Naive thymus-derived CD4-positive, alpha-beta T cell (primary cell): ENCODE results near the gene EYS. TPM values are rescaled to one million over a fixed set of nuclear protein-coding genes. Genes with fewer than 3 reads are reported as not detected.

Source experiments
- ATAC-seq: fragments of 150-1000 bp; cut with Tn5 transposase; 2 replicates; pipeline ENCODE4 v1.10.0; 2021; ENCODE audit warnings: mild to moderate bottlenecking, moderate library complexity
- CTCF ChIA-PET: fragments of 350-600 bp; sonication (Branson Sonifier 250); formaldehyde crosslinking; loops from one replicate; lab custom pipeline; 2021; ENCODE audit warnings: antibody characterized with exemption; lab: Charles Lee
- POLR2A ChIA-PET: fragments of 350-600 bp; sonication (Branson Sonifier 250); formaldehyde crosslinking; loops from one replicate; lab custom pipeline; 2021; ENCODE audit warnings: antibody characterized with exemption, inconsistent platforms; lab: Charles Lee
- DNase-seq, 9 donors: peaks; one replicate each; pipeline versions ENCODE4 v3.0.0 to v3.0.0-alpha.2; 2020 to 2022; ENCODE audit warnings: mixed read lengths in 1 of 9
- H3K27ac ChIP-seq: one replicate; pipeline ENCODE4 v1.7.0; 2013; ENCODE audit warnings: mild to moderate bottlenecking, low read depth, low read length, moderate library complexity
- H3K27me3 ChIP-seq, 2 donors: one replicate each; pipeline ENCODE4 v1.7.0; 2013; ENCODE audit warnings: low read length in 2 of 2, mild to moderate bottlenecking in 2 of 2, moderate library complexity in 2 of 2; ENCODE audit not compliant: control insufficient read depth in 2 of 2, insufficient read depth in 2 of 2
- H3K36me3 ChIP-seq, 3 experiments: 1 replicate in 2 of 3; 2 replicates in 1 of 3; pipeline ENCODE4 v1.7.0; 2013; ENCODE audit warnings: low read length in 3 of 3, mild to moderate bottlenecking in 3 of 3, moderate library complexity in 1 of 3; ENCODE audit not compliant: insufficient read depth in 3 of 3, control insufficient read depth in 2 of 3
- H3K4me1 ChIP-seq, 2 donors: one replicate each; pipeline ENCODE4 v1.7.0; 2013; ENCODE audit warnings: low read length in 2 of 2, mild to moderate bottlenecking in 2 of 2, moderate library complexity in 1 of 2; ENCODE audit not compliant: control insufficient read depth in 2 of 2, insufficient read depth in 2 of 2
- H3K4me3 ChIP-seq: 2 replicates; pipeline ENCODE4 v1.7.0; 2013; ENCODE audit warnings: mild to moderate bottlenecking, low read length
- H3K9me3 ChIP-seq, 3 experiments: 1 replicate in 2 of 3; 2 replicates in 1 of 3; pipeline ENCODE4 v1.7.0; 2013; ENCODE audit warnings: low read length in 3 of 3; ENCODE audit not compliant: control insufficient read depth in 2 of 3
- H3K27ac Mint-ChIP-seq, 9 donors: one replicate each; pipeline ENCODE4 v1.8.0; 2020 to 2022; ENCODE audit warnings: mixed read lengths in 9 of 9, mild to moderate bottlenecking in 8 of 9, moderate library complexity in 5 of 9, inconsistent platforms in 2 of 9
- H3K27me3 Mint-ChIP-seq, 5 donors: one replicate each; pipeline ENCODE4 v1.8.0; 2021 to 2022; ENCODE audit warnings: mixed read lengths in 5 of 5, mild to moderate bottlenecking in 1 of 5
- H3K36me3 Mint-ChIP-seq, 5 donors: one replicate each; pipeline ENCODE4 v1.8.0; 2020 to 2022; ENCODE audit warnings: mixed read lengths in 5 of 5, mild to moderate bottlenecking in 3 of 5, inconsistent platforms in 1 of 5
- H3K4me1 Mint-ChIP-seq, 7 donors: one replicate each; pipeline ENCODE4 v1.8.0; 2020 to 2022; ENCODE audit warnings: mixed read lengths in 7 of 7, mild to moderate bottlenecking in 3 of 7, inconsistent platforms in 1 of 7
- H3K4me3 Mint-ChIP-seq, 10 donors: one replicate each; pipeline ENCODE4 v1.8.0; 2020 to 2022; ENCODE audit warnings: mild to moderate bottlenecking in 10 of 10, mixed read lengths in 10 of 10, moderate library complexity in 6 of 10, inconsistent platforms in 2 of 10
- H3K9me3 Mint-ChIP-seq, 11 donors: one replicate each; pipeline ENCODE4 v1.8.0; 2020 to 2022; ENCODE audit warnings: mixed read lengths in 11 of 11, mild to moderate bottlenecking in 4 of 11, inconsistent platforms in 1 of 11, moderate library complexity in 1 of 11
- intact Hi-C, 2 donors: fragments of 100-400 bp; cut with micrococcal nuclease; formaldehyde crosslinking; loops; one replicate each; pipeline ENCODE4 v1.15.1; 2023
- polyA plus RNA-seq, 2 donors: library from polyadenylated mRNA; unstranded; fragments of 300-500 nt; fragmentation: Illumina TruSeq; gene quantifications; one replicate each; pipeline ENCODE4 v1.2.3, GENCODE V29; 2021
- total RNA-seq, 6 experiments: library from RNA in 5 of 6; stranded (reverse) in 5 of 6; gene quantifications; 1 replicate in 5 of 6; 2 replicates in 1 of 6; pipeline ENCODE4 v1.2.3 and lab custom pipeline; 2021 to 2026

Gene EYS
- total and polyA plus RNA-seq, 7 experiments from 2014 or later = 0.07 to 0.21 (median 0.13) TPM; not detected in 4

DNA sequence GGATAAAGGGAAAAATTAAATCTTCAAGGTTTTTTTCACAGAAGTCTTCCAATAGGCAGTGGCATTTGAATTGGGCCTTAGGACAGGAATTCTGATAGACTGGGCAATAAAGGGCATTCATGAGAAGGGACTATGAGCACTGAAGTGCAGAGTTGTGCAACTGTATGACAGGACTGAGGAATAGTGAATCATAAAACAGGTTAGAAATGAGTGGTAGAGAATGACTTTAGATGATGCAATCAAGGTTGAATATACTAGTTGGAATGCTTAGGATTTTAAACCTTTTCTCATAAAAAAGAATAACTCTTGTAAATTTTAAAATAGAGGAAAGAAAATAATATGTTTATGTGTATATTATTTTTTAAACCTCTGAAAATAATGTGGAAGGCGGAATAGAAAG lies 1126.7 kb downstream of the EYS start:
- H3K4me1 ChIP-seq = no peaks in the 10 kb centered on the region
- POLR2A ChIA-PET = no interaction called here
- ATAC-seq (no peak), DNase-seq (no peak)
- Mint-ChIP-seq H3K27me3 (no peaks in the 10 kb centered on the region), H3K27ac (no peak overlapping the region), H3K4me3 (no peak overlapping the region), H3K9me3 (peaks cover 0 to 10% (median 4%) of the 10 kb centered on the region in 11 donors), H3K36me3 (no peaks in the 10 kb centered on the region), H3K4me1 (no peaks in the 10 kb centered on the region)
- no peak overlapping the region for H3K4me3 ChIP-seq
- CTCF ChIA-PET = no interaction called here
- intact Hi-C loops = no loop called here
- no peak overlapping the region for H3K27ac ChIP-seq
- no peaks in the 10 kb centered on the region for H3K36me3 ChIP-seq
- peaks cover 0 to 3% (median 0%) of the 10 kb centered on the region in 3 experiments for H3K9me3 ChIP-seq
- no peaks in the 10 kb centered on the region for H3K27me3 ChIP-seq

DNA sequence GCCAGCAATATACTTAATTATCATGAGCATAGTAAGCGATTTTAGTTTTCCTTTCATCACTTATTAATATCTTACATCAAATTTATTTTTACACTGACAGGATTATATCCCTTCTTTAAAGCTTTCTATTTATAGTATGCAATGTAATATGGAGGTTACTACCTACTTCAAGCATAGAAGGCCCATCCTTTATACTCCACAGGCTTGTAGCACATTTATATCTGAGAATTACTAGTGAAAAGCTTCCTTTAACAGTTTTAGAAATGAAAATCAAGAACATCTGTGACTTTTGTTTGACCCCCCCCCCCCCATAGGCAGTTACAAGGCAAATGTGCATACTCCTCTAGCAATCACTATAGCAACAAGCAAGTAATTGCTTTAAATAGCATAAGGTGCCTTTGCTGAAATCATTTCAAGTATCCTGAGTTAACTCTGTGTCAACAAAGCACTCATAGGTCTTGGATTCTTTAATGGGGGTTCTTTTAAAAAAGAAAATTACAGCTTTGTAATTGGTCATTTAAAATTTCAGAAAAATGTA lies 1153.7 kb downstream of the EYS start:
- Histone ChIP-seq H3K4me3 (no peak overlapping the region), H3K36me3 (no peaks in the 10 kb centered on the region), H3K27ac (no peak overlapping the region), H3K9me3 (no peaks in the 10 kb centered on the region), H3K27me3 (no peaks in the 10 kb centered on the region), H3K4me1 (no peaks in the 10 kb centered on the region)
- ChIA-PET POLR2A (no interaction called here), CTCF (no interaction called here)
- no peak for ATAC-seq
- Mint-ChIP-seq H3K4me1 (no peaks in the 10 kb centered on the region), H3K4me3 (no peak overlapping the region), H3K9me3 (peaks cover 0 to 20% (median 6%) of the 10 kb centered on the region in 11 donors), H3K27me3 (no peaks in the 10 kb centered on the region), H3K36me3 (no peaks in the 10 kb centered on the region), H3K27ac (no peak overlapping the region)
- intact Hi-C loops = no loop called here
- DNase-seq = no peak

DNA sequence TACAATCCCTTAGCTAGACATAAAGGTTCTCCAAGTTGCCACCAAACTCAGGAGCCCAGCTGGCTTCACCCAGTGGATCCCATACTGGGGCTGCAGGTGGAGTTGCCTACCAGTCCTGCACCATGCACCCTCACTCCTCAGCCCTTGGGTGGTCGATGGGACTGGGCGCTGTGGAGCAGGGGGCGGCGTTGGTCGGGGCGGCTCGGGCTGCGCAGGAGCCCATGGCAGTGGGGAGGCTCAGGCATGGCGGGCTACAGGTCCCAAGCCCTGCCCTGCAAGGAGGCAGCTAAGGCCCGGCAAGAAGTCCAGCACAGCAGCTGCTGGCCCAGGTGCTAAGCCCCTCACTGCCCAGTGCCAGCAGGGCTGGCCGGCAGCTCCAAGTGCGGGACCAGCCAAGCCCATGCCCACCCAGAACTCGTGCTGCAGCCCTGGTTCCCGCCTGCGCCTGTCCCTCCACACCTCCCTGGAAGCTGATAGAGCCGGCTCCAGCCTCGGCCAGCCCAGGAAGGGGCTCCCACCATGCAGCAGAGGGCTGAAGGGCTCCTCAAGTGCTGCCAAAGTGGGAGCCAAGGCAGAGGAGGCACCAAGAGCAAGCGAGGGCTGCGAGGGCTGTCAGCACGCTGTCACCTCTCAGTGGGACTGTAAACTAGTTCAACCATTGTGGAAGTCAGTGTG lies 1159.3 kb downstream of the EYS start:
- no peaks in the 10 kb centered on the region for H3K36me3 Mint-ChIP-seq
- CTCF ChIA-PET = no interaction called here
- peaks cover 0 to 31% (median 7%) of the 10 kb centered on the region in 11 donors for H3K9me3 Mint-ChIP-seq
- H3K4me1 Mint-ChIP-seq = no peaks in the 10 kb centered on the region
- H3K9me3 ChIP-seq = no peaks in the 10 kb centered on the region
- H3K27ac ChIP-seq = no peak overlapping the region
- POLR2A ChIA-PET = no interaction called here
- no peak overlapping the region for H3K27ac Mint-ChIP-seq
- no peak for DNase-seq
- H3K4me3 Mint-ChIP-seq = no peak overlapping the region
- no peaks in the 10 kb centered on the region for H3K4me1 ChIP-seq
- ATAC-seq = no peak
- H3K27me3 ChIP-seq = no peaks in the 10 kb centered on the region
- no peak overlapping the region for H3K4me3 ChIP-seq
- no peaks in the 10 kb centered on the region for H3K36me3 ChIP-seq
- intact Hi-C loops = no loop called here
- no peaks in the 10 kb centered on the region for H3K27me3 Mint-ChIP-seq

DNA sequence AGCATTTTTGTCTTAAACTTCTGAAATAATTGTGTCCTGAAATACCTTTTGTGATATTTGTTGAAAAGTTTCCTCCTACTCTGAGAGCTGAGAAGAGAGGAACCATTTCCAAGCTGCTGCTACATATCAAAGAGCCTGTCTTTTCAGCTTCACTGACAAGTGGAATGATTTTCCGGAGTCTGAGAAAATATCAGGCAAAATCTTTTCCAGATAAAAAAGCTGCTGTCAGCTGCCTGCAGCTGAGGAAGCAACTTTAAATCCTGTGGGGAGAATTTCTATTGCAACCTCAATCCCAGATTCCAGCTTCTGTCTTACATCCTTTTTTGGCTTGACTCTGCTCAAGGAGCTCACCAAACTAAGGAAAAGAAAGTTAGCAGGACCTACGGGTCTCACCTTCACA lies 1167.1 kb downstream of the EYS start:
- H3K27me3 Mint-ChIP-seq = no peaks in the 10 kb centered on the region
- ChIA-PET POLR2A (no interaction called here), CTCF (no interaction called here)
- Histone ChIP-seq H3K27ac (no peak overlapping the region), H3K4me3 (no peak overlapping the region), H3K27me3 (no peaks in the 10 kb centered on the region), H3K4me1 (no peaks in the 10 kb centered on the region), H3K36me3 (no peaks in the 10 kb centered on the region), H3K9me3 (no peaks in the 10 kb centered on the region)
- no peaks in the 10 kb centered on the region for H3K36me3 Mint-ChIP-seq
- DNase-seq (no peak), ATAC-seq (no peak)
- intact Hi-C loops = no loop called here
- H3K9me3 Mint-ChIP-seq = peaks cover 2 to 23% (median 6%) of the 10 kb centered on the region in 11 donors
- H3K4me1 Mint-ChIP-seq = no peaks in the 10 kb centered on the region
- H3K27ac Mint-ChIP-seq = no peak overlapping the region
- H3K4me3 Mint-ChIP-seq = no peak overlapping the region

- H3K36me3 Mint-ChIP-seq = no peaks in the 10 kb centered on the region
- Histone ChIP-seq H3K36me3 (no peaks in the 10 kb centered on the region), H3K4me1 (no peaks in the 10 kb centered on the region), H3K27ac (no peak overlapping the region), H3K27me3 (no peaks in the 10 kb centered on the region), H3K4me3 (no peak overlapping the region), H3K9me3 (no peaks in the 10 kb centered on the region)
- no peak overlapping the region for H3K4me3 Mint-ChIP-seq
- ChIA-PET POLR2A (no interaction called here), CTCF (no interaction called here)
- H3K4me1 Mint-ChIP-seq = no peaks in the 10 kb centered on the region
- DNase-seq (no peak), ATAC-seq (no peak)
- no peaks in the 10 kb centered on the region for H3K27me3 Mint-ChIP-seq
- no peak overlapping the region for H3K27ac Mint-ChIP-seq
- intact Hi-C loops = no loop called here
- peaks cover 0 to 23% (median 5%) of the 10 kb centered on the region in 11 donors for H3K9me3 Mint-ChIP-seq
These were observed 1168.3 kb downstream of the EYS start for GRCh38 chr6:64538722-64539121.

DNA sequence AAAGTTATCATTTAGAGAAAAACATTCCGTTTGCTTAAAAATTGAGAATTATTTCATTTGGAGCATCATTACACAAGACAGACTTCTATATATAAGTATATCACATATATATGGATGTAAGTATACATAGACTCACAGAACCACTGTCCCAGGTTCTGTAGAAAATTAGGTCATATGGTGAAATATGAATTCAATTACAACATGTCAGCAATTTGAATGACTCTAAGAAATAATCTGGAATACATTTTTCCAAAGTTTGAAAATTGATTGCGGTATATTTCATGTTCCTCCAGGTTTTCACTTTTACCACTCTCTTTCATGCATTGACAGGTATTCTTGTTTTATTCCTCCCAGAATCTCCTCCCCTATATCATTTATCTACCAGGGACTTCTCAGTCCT lies 1179.1 kb downstream of the EYS start:
- Histone ChIP-seq H3K27me3 (no peaks in the 10 kb centered on the region), H3K4me3 (no peak overlapping the region), H3K27ac (no peak overlapping the region), H3K9me3 (no peaks in the 10 kb centered on the region), H3K36me3 (no peaks in the 10 kb centered on the region), H3K4me1 (no peaks in the 10 kb centered on the region)
- intact Hi-C loops = no loop called here
- no peak for DNase-seq
- ChIA-PET POLR2A (no interaction called here), CTCF (no interaction called here)
- Mint-ChIP-seq H3K9me3 (peaks cover 0 to 15% (median 4%) of the 10 kb centered on the region in 11 donors), H3K36me3 (no peaks in the 10 kb centered on the region), H3K4me1 (no peaks in the 10 kb centered on the region), H3K27me3 (no peaks in the 10 kb centered on the region), H3K27ac (no peak overlapping the region), H3K4me3 (no peak overlapping the region)
- no peak for ATAC-seq

- no peak overlapping the region for H3K27ac Mint-ChIP-seq
- H3K9me3 Mint-ChIP-seq = peaks cover 0 to 16% (median 8%) of the 10 kb centered on the region in 11 donors
- Histone ChIP-seq H3K4me3 (no peak overlapping the region), H3K27me3 (no peaks in the 10 kb centered on the region), H3K36me3 (no peaks in the 10 kb centered on the region), H3K9me3 (no peaks in the 10 kb centered on the region), H3K4me1 (no peaks in the 10 kb centered on the region), H3K27ac (no peak overlapping the region)
- ATAC-seq = no peak
- H3K4me1 Mint-ChIP-seq = no peaks in the 10 kb centered on the region
- H3K4me3 Mint-ChIP-seq = no peak overlapping the region
- intact Hi-C loops = no loop called here
- H3K27me3 Mint-ChIP-seq = no peaks in the 10 kb centered on the region
- peaks cover 0 to 8% (median 0%) of the 10 kb centered on the region in 5 donors for H3K36me3 Mint-ChIP-seq
- ChIA-PET POLR2A (no interaction called here), CTCF (no interaction called here)
- DNase-seq = no peak
These were observed 1184.2 kb downstream of the EYS start for GRCh38 chr6:64522859-64523258.
